NCI-H1105 treated with DMSO at 0.1 percent for 48 hours (cell line): Measurements from ENCODE around the gene ARL13B.
"Not testable (repeated sequence)": the region's sequence is repeated elsewhere in the genome, so short reads cannot be mapped to it uniquely, and the experiment has no call there.

ENCODE experiments used
- DNase-seq: peaks from one replicate; lab custom pipeline; 2025; lab: John Stamatoyannopoulos, UW

ARL13B gene

GRCh38 chr3:94001191-94001590 is 21.2 kb downstream of the ARL13B start:
- DNase-seq = peak; percentile 26

- no peak for DNase-seq
These were observed 22.0 kb downstream of the ARL13B start for GRCh38 chr3:94001827-94002495.

- peak; percentile 54 for DNase-seq
These were observed 24.5 kb downstream of the ARL13B start for GRCh38 chr3:94004301-94004910.

- no peak for DNase-seq
These were observed 28.3 kb downstream of the ARL13B start for GRCh38 chr3:94008253-94008652.

GRCh38 chr3:94009608-94010007 is 29.7 kb downstream of the ARL13B start:
- peak; percentile 4 for DNase-seq

- no peak for DNase-seq
These were observed 31.3 kb downstream of the ARL13B start for GRCh38 chr3:94011233-94011711.

- DNase-seq = no peak
These were observed 32.2 kb downstream of the ARL13B start for GRCh38 chr3:94012185-94012584.

GRCh38 chr3:94015025-94015424 is 35.1 kb downstream of the ARL13B start:
- DNase-seq = no peak

- DNase-seq = no peak
These were observed 39.7 kb downstream of the ARL13B start for GRCh38 chr3:94019659-94020058.

GRCh38 chr3:94020293-94020692 is 40.3 kb downstream of the ARL13B start:
- peak; percentile 2 for DNase-seq

- DNase-seq = no peak
These were observed 44.4 kb downstream of the ARL13B start for GRCh38 chr3:94024385-94024784.

- no peak for DNase-seq
These were observed 46.7 kb downstream of the ARL13B start for GRCh38 chr3:94026623-94027022.

GRCh38 chr3:94028093-94028837 is 48.3 kb downstream of the ARL13B start, which contains the start of gene STX19:
Gene STX19 (minus strand): TSS chr3:94028597. CDS start chr3:94015269, 13,328 bp downstream.
- DNase-seq = peak; percentile 52

- no peak for DNase-seq
These were observed 57.1 kb downstream of the ARL13B start for GRCh38 chr3:94036909-94037507.

- DNase-seq = no peak
These were observed 63.3 kb downstream of the ARL13B start for GRCh38 chr3:94043285-94043684.

GRCh38 chr3:94044100-94044936 is 64.4 kb downstream of the ARL13B start:
- not testable (repeated sequence) for DNase-seq

- DNase-seq = no peak
These were observed 66.6 kb downstream of the ARL13B start for GRCh38 chr3:94046533-94046932.

- no peak for DNase-seq
These were observed 69.3 kb downstream of the ARL13B start for GRCh38 chr3:94049267-94049666.

GRCh38 chr3:94050546-94050945 is 70.6 kb downstream of the ARL13B start:
- no peak for DNase-seq

GRCh38 chr3:94061297-94061696 is 81.3 kb downstream of the ARL13B start:
- DNase-seq = no peak
